ENCODE data around the gene PTPDC1.

- TF ChIP-seq CTCF (IDR thresholded peaks at IDR 0.05) (no peak), EZH2phosphoT487 (IDR thresholded peaks at IDR 0.05) (no peak), EZH2 (IDR thresholded peaks at IDR 0.05) (no peak)
These were observed 7.7 kb upstream of the PTPDC1 start for GRCh38 chr9:94076557-94076956.
